H9 (cell line): Measurements from ENCODE around the gene CRAMP1. TPM values are rescaled to one million over a fixed set of nuclear protein-coding genes. Genes with fewer than 3 reads are reported as not detected.
A peak's percentile ranks its signal among the peaks of the same experiment; 100 is the strongest.

ENCODE experiments used
- DNase-seq: peaks from one replicate; pipeline ENCODE4 v3.0.0-alpha.2; 2017
- H2AFZ ChIP-seq: one replicate; pipeline ENCODE4 v1.6.1; 2013; ENCODE audit warnings: mild to moderate bottlenecking, low read length, control low read depth, moderate library complexity
- H2AK5ac ChIP-seq: 2 replicates; pipeline ENCODE4 v1.6.1; 2013; ENCODE audit warnings: low read length, control low read depth, mixed read lengths; ENCODE audit not compliant: insufficient read length
- H2BK120ac ChIP-seq: one replicate; pipeline ENCODE4 v1.6.1; 2013; ENCODE audit warnings: low read depth, mild to moderate bottlenecking, low read length, control low read depth, inconsistent platforms; ENCODE audit not compliant: poor library complexity, severe bottlenecking
- H2BK12ac ChIP-seq: 2 replicates; pipeline ENCODE4 v1.6.1; 2013; ENCODE audit warnings: low read length, control low read depth, mixed read lengths, low read depth; ENCODE audit not compliant: insufficient read length
- H2BK15ac ChIP-seq: 2 replicates; pipeline ENCODE4 v1.6.1; 2013; ENCODE audit warnings: low read depth, low read length, control low read depth
- H2BK20ac ChIP-seq: one replicate; pipeline ENCODE4 v1.6.1; 2013; ENCODE audit warnings: low read depth, mild to moderate bottlenecking, low read length, control low read depth, inconsistent platforms; ENCODE audit not compliant: poor library complexity, severe bottlenecking
- H2BK5ac ChIP-seq: 2 replicates; pipeline ENCODE4 v1.6.1; 2013; ENCODE audit warnings: low read length, control low read depth, mixed read lengths; ENCODE audit not compliant: insufficient read length
- H3K14ac ChIP-seq: 2 replicates; pipeline ENCODE4 v1.6.1; 2013; ENCODE audit warnings: low read length, control low read depth; ENCODE audit not compliant: insufficient read depth
- H3K18ac ChIP-seq: 2 replicates; pipeline ENCODE4 v1.6.1; 2013; ENCODE audit warnings: low read depth, mild to moderate bottlenecking, mixed read lengths, low read length, control low read depth; ENCODE audit not compliant: insufficient read length
- H3K23ac ChIP-seq: 2 replicates; pipeline ENCODE4 v1.6.1; 2013; ENCODE audit warnings: low read length, control low read depth, mixed read lengths, low read depth; ENCODE audit not compliant: insufficient read length
- H3K23me2 ChIP-seq: 2 replicates; pipeline ENCODE4 v1.6.1; 2013; ENCODE audit warnings: low read depth, mild to moderate bottlenecking, mixed read lengths, low read length, control low read depth; ENCODE audit not compliant: insufficient read length, poor library complexity, severe bottlenecking
- H3K27ac ChIP-seq: 2 replicates; pipeline ENCODE4 v1.5.1; 2013; ENCODE audit warnings: low read length, control low read depth, mixed read lengths, low read depth; ENCODE audit not compliant: insufficient read length
- H3K27me3 ChIP-seq: 2 replicates; pipeline ENCODE4 v1.6.1; 2013; ENCODE audit warnings: low read length, control low read depth, inconsistent platforms; ENCODE audit not compliant: insufficient read depth
- H3K4ac ChIP-seq: 2 replicates; pipeline ENCODE4 v1.6.1; 2013; ENCODE audit warnings: low read depth, mild to moderate bottlenecking, control low read depth, inconsistent platforms, low read length, moderate library complexity
- H3K4me1 ChIP-seq: 2 replicates; pipeline ENCODE4 v1.6.1; 2013; ENCODE audit warnings: low read length, control low read depth, inconsistent platforms; ENCODE audit not compliant: insufficient read depth
- H3K4me2 ChIP-seq: 2 replicates; pipeline ENCODE4 v1.6.1; 2013; ENCODE audit warnings: low read length, control low read depth, mixed read lengths; ENCODE audit not compliant: insufficient read length, insufficient read depth
- H3K56ac ChIP-seq: 2 replicates; pipeline ENCODE4 v1.6.1; 2013; ENCODE audit warnings: low read depth, mild to moderate bottlenecking, mixed read lengths, low read length, control low read depth; ENCODE audit not compliant: insufficient read length
- H3K79me1 ChIP-seq: 2 replicates; pipeline ENCODE4 v1.6.1; 2013; ENCODE audit warnings: low read depth, mild to moderate bottlenecking, moderate library complexity, low read length, control low read depth, inconsistent platforms; ENCODE audit not compliant: insufficient read depth, poor library complexity, severe bottlenecking
- H3K79me2 ChIP-seq: 2 replicates; pipeline ENCODE4 v1.6.1; 2013; ENCODE audit warnings: low read length, control low read depth, inconsistent platforms; ENCODE audit not compliant: insufficient read depth
- H3K9ac ChIP-seq: 2 replicates; pipeline ENCODE4 v1.6.1; 2013; ENCODE audit warnings: low read length, control low read depth, mixed read lengths; ENCODE audit not compliant: insufficient read length; ENCODE audit errors: extremely low read depth
- H3K9me3 ChIP-seq: one replicate; pipeline ENCODE4 v1.6.1; 2013; ENCODE audit warnings: low read depth, low read length, inconsistent platforms; ENCODE audit not compliant: control insufficient read depth
- H3T11ph ChIP-seq: one replicate; pipeline ENCODE4 v1.6.1; 2013; ENCODE audit warnings: mild to moderate bottlenecking, low read length, control low read depth, inconsistent platforms
- H4K20me1 ChIP-seq: one replicate; pipeline ENCODE4 v1.6.1; 2013; ENCODE audit not compliant: control insufficient read depth, insufficient read length, insufficient read depth
- H4K5ac ChIP-seq: 2 replicates; pipeline ENCODE4 v1.6.1; 2013; ENCODE audit warnings: low read depth, mild to moderate bottlenecking, mixed read lengths, low read length, control low read depth; ENCODE audit not compliant: insufficient read length
- H4K8ac ChIP-seq: replicated peaks from 2 replicates; pipeline ENCODE4 v1.6.1; 2013; ENCODE audit warnings: low read length, control low read depth, mixed read lengths, low read depth; ENCODE audit not compliant: insufficient read length
- H4K91ac ChIP-seq: 2 replicates; pipeline ENCODE4 v1.6.1; 2013; ENCODE audit warnings: low read depth, mild to moderate bottlenecking, moderate library complexity, mixed read lengths, low read length, control low read depth; ENCODE audit not compliant: insufficient read length
- H3K27ac Mint-ChIP-seq, 3 experiments: 2 replicates in 2 of 3; 3 replicates in 1 of 3; pipeline ENCODE4 v1.8.0; 2020 to 2021; ENCODE audit warnings: mixed read lengths in 3 of 3, mild to moderate bottlenecking in 1 of 3, moderate library complexity in 1 of 3
- H3K27me3 Mint-ChIP-seq: 2 replicates; pipeline ENCODE4 v1.8.0; 2021; ENCODE audit warnings: low read depth, mild to moderate bottlenecking, moderate library complexity, mixed read lengths
- H3K36me3 Mint-ChIP-seq, 3 experiments: 2 replicates in 2 of 3; 3 replicates in 1 of 3; pipeline ENCODE4 v1.8.0; 2020 to 2021; ENCODE audit warnings: low read depth in 3 of 3, mixed read lengths in 3 of 3; ENCODE audit not compliant: insufficient read depth in 1 of 3
- H3K4me1 Mint-ChIP-seq, 2 experiments: 2 replicates each; pipeline ENCODE4 v1.8.0; 2020; ENCODE audit warnings: mixed read lengths in 2 of 2
- H3K4me3 Mint-ChIP-seq, 2 experiments: 2 replicates in 1 of 2; 3 replicates in 1 of 2; pipeline ENCODE4 v1.8.0; 2020 to 2021; ENCODE audit warnings: mild to moderate bottlenecking in 2 of 2, mixed read lengths in 2 of 2, moderate library complexity in 1 of 2
- H3K9me3 Mint-ChIP-seq, 2 experiments: 2 replicates in 1 of 2; 3 replicates in 1 of 2; pipeline ENCODE4 v1.8.0; 2020; ENCODE audit warnings: mild to moderate bottlenecking in 2 of 2, mixed read lengths in 2 of 2, moderate library complexity in 1 of 2
- CTCF ChIP-seq: fragments of 200-600 bp; sonication (generic); conservative IDR thresholded peaks from 3 replicates; pipeline ENCODE4 v1.8.0; 2021; ENCODE audit warnings: antibody characterized with exemption, mild to moderate bottlenecking
- WGBS: extraction: QIAGEN DNeasy Blood & Tissue Kit; methylation state at CpG from one replicate; pipeline ENCODE4 v1.1.7; 2013; ENCODE audit warnings: missing lambda C conversion rate, low lambda C conversion rate, mixed read lengths; ENCODE audit not compliant: insufficient read length; ENCODE audit errors: extremely low coverage; 5-methylcytosine and 5-hydroxymethylcytosine counted together
- total RNA-seq: library from RNA; stranded (reverse); gene quantifications from 2 replicates; pipeline ENCODE4 v1.2.1, GENCODE V29; 2021

Gene CRAMP1
- total RNA-seq, 1 experiment from 2014 or later = 46.2 TPM

- Histone ChIP-seq H2BK15ac (no peak overlapping the region), H3K4me2 (peak overlapping the region; percentile 71), H3K18ac (peak overlapping the region; percentile 74), H2AFZ (no peak overlapping the region), H3K79me1 (peaks cover 3% of the 10 kb centered on the region), H3K9ac (peak overlapping the region; percentile 72), H2BK12ac (no peak overlapping the region), H3K23me2 (peaks cover 24% of the 10 kb centered on the region), H3K9me3 (no peaks in the 10 kb centered on the region), H3K79me2 (peaks cover 4% of the 10 kb centered on the region; the same call in 1 of the 2 replicates), H4K5ac (no peak overlapping the region), H2BK120ac (no peak overlapping the region), H2BK20ac (no peak overlapping the region), H4K20me1 (no peaks in the 10 kb centered on the region), H3K27me3 (peaks cover 6% of the 10 kb centered on the region; the same call in 1 of the 2 replicates), H2AK5ac (no peak overlapping the region), H4K8ac (no peak overlapping the region), H3K4me1 (no peaks in the 10 kb centered on the region), H3K14ac (peak overlapping the region; percentile 87), H4K91ac (no peak overlapping the region), H3K23ac (no peak overlapping the region), H2BK5ac (no peak overlapping the region), H3K27ac (no peak overlapping the region), H3T11ph (no peak overlapping the region), H3K56ac (no peak overlapping the region), H3K4ac (no peak overlapping the region)
- peaks cover 10 to 19% (median 13%) of the 10 kb centered on the region in 3 experiments for H3K36me3 Mint-ChIP-seq
- H3K4me3 Mint-ChIP-seq = peak overlapping the region; percentile 83 to 96
- DNase-seq = peak; percentile 92
- peaks cover 17% of the 10 kb centered on the region for H3K27me3 Mint-ChIP-seq
- H3K9me3 Mint-ChIP-seq = peaks cover 0 to 3% of the 10 kb centered on the region in 2 experiments; a peak in 1 of 5 replicates
- H3K4me1 Mint-ChIP-seq = peaks cover 17 to 25% of the 10 kb centered on the region in 2 experiments
- peak overlapping the region in 2 of 3 experiments; percentile 65 to 85; a peak in 4 of 7 replicates for H3K27ac Mint-ChIP-seq
- WGBS = no CpG with 5 or more reads among the region's 90 CpGs
- no peak for TF ChIP-seq CTCF
Observed at GRCh38 chr16:1610071-1610898, 1.9 kb upstream of the CRAMP1 start.
